ENCODE results near the gene GAS1. TPM values are rescaled to one million over a fixed set of nuclear protein-coding genes. Genes with fewer than 3 reads are reported as not detected.

The GAS1 gene
- total RNA-seq, 1 donor from 2014 or later, result 113 TPM

DNA sequence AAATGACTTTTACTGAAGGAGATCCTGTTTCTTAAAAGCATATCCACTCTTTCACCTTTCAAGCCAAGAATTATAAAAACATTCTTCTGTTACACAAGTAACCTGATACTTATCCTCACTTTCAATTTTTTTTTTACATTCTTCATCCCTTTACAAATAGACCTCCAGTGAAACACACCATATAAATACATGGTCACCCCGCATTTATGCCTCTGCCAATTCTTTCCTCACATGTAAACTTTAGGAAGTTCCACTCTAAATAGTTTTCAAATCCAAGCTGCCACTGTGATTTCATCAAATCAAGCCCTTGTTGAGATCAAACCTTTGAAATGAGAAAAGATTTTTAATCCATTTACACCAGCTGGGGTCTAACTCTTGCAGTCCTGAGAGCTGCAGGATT lies 40.0 kb downstream of the GAS1 start:
- Histone ChIP-seq H3K4me1 (ENCODE audit: control insufficient read depth in 3 of 3, insufficient read depth in 3 of 3, low read length in 3 of 3) (no peaks in the 10 kb centered on the region), H3K9me3 (ENCODE audit: control insufficient read depth in 3 of 3, low read length in 3 of 3) (peaks cover 0 to 3% (median 0%) of the 10 kb centered on the region in 3 donors), H3K4me3 (ENCODE audit: low read length in 3 of 3) (no peak overlapping the region), H3K36me3 (ENCODE audit: control insufficient read depth in 3 of 3, insufficient read depth in 3 of 3, low read length in 3 of 3) (no peaks in the 10 kb centered on the region), H3K27ac (ENCODE audit: low read depth, low read length) (no peak overlapping the region), H3K9ac (ENCODE audit: low read depth in 1 of 3, low read length in 3 of 3) (no peak overlapping the region), H3K27me3 (ENCODE audit: control insufficient read depth in 3 of 3, insufficient read depth in 3 of 3, low read length in 3 of 3) (peaks cover 2 to 7% (median 3%) of the 10 kb centered on the region in 3 donors)

DNA sequence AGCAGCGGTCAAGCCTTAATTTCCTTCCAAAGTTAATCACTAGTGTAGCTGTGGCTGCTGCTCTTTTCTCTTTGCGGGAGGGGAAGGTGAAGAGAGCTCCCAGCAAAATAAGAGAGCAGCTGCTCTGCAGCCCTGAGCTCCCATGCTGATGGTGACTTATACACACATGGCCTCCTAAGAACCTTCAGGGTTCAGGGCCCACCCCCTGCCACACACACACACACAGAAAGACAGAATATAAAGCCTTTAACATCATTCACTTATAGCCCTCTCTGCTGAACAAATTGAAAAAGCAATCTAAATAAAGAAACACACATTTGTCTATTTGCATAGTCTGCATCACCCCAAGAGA lies 43.6 kb downstream of the GAS1 start:
- Histone ChIP-seq H3K27me3 (ENCODE audit: control insufficient read depth in 3 of 3, insufficient read depth in 3 of 3, low read length in 3 of 3) (peaks cover 2 to 13% (median 10%) of the 10 kb centered on the region in 3 donors), H3K27ac (ENCODE audit: low read depth, low read length) (no peak overlapping the region), H3K9ac (ENCODE audit: low read depth in 1 of 3, low read length in 3 of 3) (no peak overlapping the region), H3K9me3 (ENCODE audit: control insufficient read depth in 3 of 3, low read length in 3 of 3) (no peaks in the 10 kb centered on the region), H3K4me1 (ENCODE audit: control insufficient read depth in 3 of 3, insufficient read depth in 3 of 3, low read length in 3 of 3) (no peaks in the 10 kb centered on the region), H3K36me3 (ENCODE audit: control insufficient read depth in 3 of 3, insufficient read depth in 3 of 3, low read length in 3 of 3) (no peaks in the 10 kb centered on the region), H3K4me3 (ENCODE audit: low read length in 3 of 3) (no peak overlapping the region)

GRCh38 chr9:86902991-86903733 lies 44.1 kb downstream of the GAS1 start:
- Histone ChIP-seq H3K27ac (ENCODE audit: low read depth, low read length) (no peak overlapping the region), H3K4me1 (ENCODE audit: control insufficient read depth in 3 of 3, insufficient read depth in 3 of 3, low read length in 3 of 3) (no peaks in the 10 kb centered on the region), H3K27me3 (ENCODE audit: control insufficient read depth in 3 of 3, insufficient read depth in 3 of 3, low read length in 3 of 3) (peaks cover 2 to 13% (median 10%) of the 10 kb centered on the region in 3 donors), H3K4me3 (ENCODE audit: low read length in 3 of 3) (peak overlapping the region in 2 of 3 donors; percentile 4 to 49), H3K9ac (ENCODE audit: low read depth in 1 of 3, low read length in 3 of 3) (no peak overlapping the region), H3K9me3 (ENCODE audit: control insufficient read depth in 3 of 3, low read length in 3 of 3) (no peaks in the 10 kb centered on the region), H3K36me3 (ENCODE audit: control insufficient read depth in 3 of 3, insufficient read depth in 3 of 3, low read length in 3 of 3) (no peaks in the 10 kb centered on the region)

DNA sequence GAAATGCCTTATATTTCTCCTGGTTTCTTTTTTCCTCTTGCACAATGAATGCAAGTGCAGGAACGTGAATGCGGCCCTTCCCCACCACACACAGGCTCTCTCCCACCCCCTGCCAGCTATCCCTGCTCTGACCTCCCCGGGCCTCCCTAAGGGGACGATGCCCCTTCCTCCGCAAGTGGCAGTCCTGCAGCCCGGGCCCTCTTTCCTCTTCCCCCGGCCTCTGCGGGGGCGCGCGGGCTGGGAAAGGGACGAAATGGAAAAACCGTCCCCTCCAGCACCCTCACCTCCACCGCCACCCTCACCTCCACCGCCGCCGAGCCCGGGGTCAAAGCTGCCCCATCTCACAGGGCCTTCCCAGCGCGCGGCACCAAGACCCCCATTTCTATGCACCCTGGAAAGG lies 44.7 kb downstream of the GAS1 start:
- no peaks in the 10 kb centered on the region for H3K36me3 ChIP-seq (ENCODE audit: control insufficient read depth in 3 of 3, insufficient read depth in 3 of 3, low read length in 3 of 3)
- no peak overlapping the region for H3K27ac ChIP-seq (ENCODE audit: low read depth, low read length)
- peaks cover 2 to 13% (median 10%) of the 10 kb centered on the region in 3 donors for H3K27me3 ChIP-seq (ENCODE audit: control insufficient read depth in 3 of 3, insufficient read depth in 3 of 3, low read length in 3 of 3)
- H3K9me3 ChIP-seq (ENCODE audit: control insufficient read depth in 3 of 3, low read length in 3 of 3), result no peaks in the 10 kb centered on the region
- no peak overlapping the region for H3K9ac ChIP-seq (ENCODE audit: low read depth in 1 of 3, low read length in 3 of 3)
- H3K4me1 ChIP-seq (ENCODE audit: control insufficient read depth in 3 of 3, insufficient read depth in 3 of 3, low read length in 3 of 3), result no peaks in the 10 kb centered on the region
- H3K4me3 ChIP-seq (ENCODE audit: low read length in 3 of 3), result peak overlapping the region in 2 of 3 donors; percentile 4 to 49

GRCh38 chr9:86902176-86902575 lies 45.1 kb downstream of the GAS1 start:
- H3K27me3 ChIP-seq (ENCODE audit: control insufficient read depth in 3 of 3, insufficient read depth in 3 of 3, low read length in 3 of 3), result peaks cover 2 to 13% (median 10%) of the 10 kb centered on the region in 3 donors

GRCh38 chr9:86901511-86901910 lies 45.8 kb downstream of the GAS1 start:
- H3K4me1 ChIP-seq (ENCODE audit: control insufficient read depth in 3 of 3, insufficient read depth in 3 of 3, low read length in 3 of 3), result no peaks in the 10 kb centered on the region
- no peak overlapping the region for H3K9ac ChIP-seq (ENCODE audit: low read depth in 1 of 3, low read length in 3 of 3)
- no peaks in the 10 kb centered on the region for H3K9me3 ChIP-seq (ENCODE audit: control insufficient read depth in 3 of 3, low read length in 3 of 3)
- peaks cover 2 to 13% (median 10%) of the 10 kb centered on the region in 3 donors for H3K27me3 ChIP-seq (ENCODE audit: control insufficient read depth in 3 of 3, insufficient read depth in 3 of 3, low read length in 3 of 3)
- H3K27ac ChIP-seq (ENCODE audit: low read depth, low read length), result no peak overlapping the region
- no peak overlapping the region for H3K4me3 ChIP-seq (ENCODE audit: low read length in 3 of 3)
- H3K36me3 ChIP-seq (ENCODE audit: control insufficient read depth in 3 of 3, insufficient read depth in 3 of 3, low read length in 3 of 3), result no peaks in the 10 kb centered on the region

More at GRCh38 chr9:86902176-86902575, 45.1 kb downstream of the GAS1 start:
- Histone ChIP-seq H3K9me3 (ENCODE audit: control insufficient read depth in 3 of 3, low read length in 3 of 3) (no peaks in the 10 kb centered on the region), H3K36me3 (ENCODE audit: control insufficient read depth in 3 of 3, insufficient read depth in 3 of 3, low read length in 3 of 3) (no peaks in the 10 kb centered on the region), H3K27ac (ENCODE audit: low read depth, low read length) (no peak overlapping the region), H3K4me3 (ENCODE audit: low read length in 3 of 3) (no peak overlapping the region), H3K9ac (ENCODE audit: low read depth in 1 of 3, low read length in 3 of 3) (no peak overlapping the region), H3K4me1 (ENCODE audit: control insufficient read depth in 3 of 3, insufficient read depth in 3 of 3, low read length in 3 of 3) (no peaks in the 10 kb centered on the region)

All from skeletal muscle tissue (tissue), 4 donors.